Endothelial cell of umbilical vein (primary cell): ENCODE results near the gene GBF1. TPM values are rescaled to one million over a fixed set of nuclear protein-coding genes. Genes with fewer than 3 reads are reported as not detected.

ENCODE experiments used
- BruUV-seq: library from RNA; stranded (reverse); fragments of 400-500 nt; replicated peaks from 2 replicates; lab custom pipeline; 2021; lab: Mats Ljungman, UMichigan
- CTCF ChIA-PET: fragments of 300-600, 350-600 bp; sonication (Branson Sonifier 250); formaldehyde crosslinking; loops from one replicate; lab custom pipeline; 2021; ENCODE audit warnings: antibody characterized with exemption, inconsistent platforms; lab: Charles Lee
- POLR2A ChIA-PET: fragments of 300-600, 350-600 bp; sonication (Branson Sonifier 250); formaldehyde crosslinking; loops from one replicate; lab custom pipeline; 2021; ENCODE audit warnings: antibody characterized with exemption, inconsistent platforms; lab: Charles Lee
- DNase-seq: peaks from one replicate; pipeline ENCODE4 v3.0.0-alpha.2; 2011; ENCODE audit warnings: low read depth, low spot score
- FAIRE-seq: peaks from 2 replicates; lab custom pipeline; 2011; peaks lifted over from hg19 to GRCh38; lab: Jason Lieb, UNC
- H2AFZ ChIP-seq: 2 replicates; pipeline ENCODE4 v1.6.0; 2012; ENCODE audit warnings: low read depth, low read length, control low read depth, inconsistent platforms
- H3K27ac ChIP-seq: 2 replicates; pipeline ENCODE4 v1.5.1; 2011; ENCODE audit warnings: low read depth, mild to moderate bottlenecking, control low read depth, low read length, moderate library complexity; ENCODE audit not compliant: insufficient read depth
- H3K27me3 ChIP-seq, 2 experiments: 2 replicates each; pipeline versions ENCODE4 v1.6.0 to v1.6.1; 2011; ENCODE audit warnings: low read length in 2 of 2, mixed read lengths in 1 of 2; ENCODE audit not compliant: control insufficient read depth in 2 of 2, insufficient read depth in 2 of 2
- H3K36me3 ChIP-seq, 2 experiments: 2 replicates in 1 of 2; 3 replicates in 1 of 2; pipeline ENCODE4 v1.5.1; 2011; ENCODE audit warnings: low read length in 2 of 2, mild to moderate bottlenecking in 1 of 2, moderate library complexity in 1 of 2; ENCODE audit not compliant: control insufficient read depth in 2 of 2, insufficient read depth in 2 of 2; ENCODE audit errors: extremely low read depth in 1 of 2
- H3K4me1 ChIP-seq: 3 replicates; pipeline ENCODE4 v1.5.1; 2011; ENCODE audit warnings: mild to moderate bottlenecking, low read length; ENCODE audit not compliant: control insufficient read depth, insufficient read depth; ENCODE audit errors: extremely low read depth
- H3K4me2 ChIP-seq: 2 replicates; pipeline ENCODE4 v1.6.1; 2011; ENCODE audit warnings: low read length, control low read depth, mixed read lengths; ENCODE audit not compliant: insufficient read depth
- H3K4me3 ChIP-seq, 3 experiments: fragments of 200-600 bp in 1 of 3; sonication (generic), shearing (Covaris generic) in 1 of 3; replicated peaks in 1 of 3; 2 replicates each; pipeline ENCODE4 v1.5.1; 2011 to 2016; ENCODE audit warnings: control low read depth in 3 of 3, low read length in 3 of 3, mild to moderate bottlenecking in 2 of 3, inconsistent platforms in 1 of 3, low read depth in 1 of 3, moderate library complexity in 1 of 3; ENCODE audit not compliant: insufficient read depth in 1 of 3
- H3K79me2 ChIP-seq: 2 replicates; pipeline ENCODE4 v1.6.0; 2012; ENCODE audit warnings: low read length, inconsistent platforms; ENCODE audit not compliant: control insufficient read depth, insufficient read depth
- H3K9ac ChIP-seq: replicated peaks from 2 replicates; pipeline ENCODE3; 2011; ENCODE audit warnings: low read length, control low read depth; ENCODE audit not compliant: insufficient read depth; ENCODE audit errors: extremely low read depth
- H3K9me1 ChIP-seq: replicated peaks from 3 replicates; pipeline ENCODE4 v1.6.0; 2011; ENCODE audit warnings: mild to moderate bottlenecking, low read length; ENCODE audit not compliant: control insufficient read depth, insufficient read depth; ENCODE audit errors: extremely low read depth
- H3K9me3 ChIP-seq: replicated peaks from 2 replicates; pipeline ENCODE4 v1.5.1; 2012; ENCODE audit warnings: low read length, inconsistent platforms; ENCODE audit not compliant: control insufficient read depth, insufficient read depth
- H4K20me1 ChIP-seq: replicated peaks from 2 replicates; pipeline ENCODE3; 2011; ENCODE audit warnings: mild to moderate bottlenecking, low read length; ENCODE audit not compliant: control insufficient read depth, insufficient read depth; ENCODE audit errors: extremely low read depth
- CTCF ChIP-seq, 2 donors: IDR thresholded peaks; 1 replicate in 1 of 2; 2 replicates in 1 of 2; pipeline ENCODE4 v1.5.1; 2011; ENCODE audit warnings: low read length in 2 of 2, mild to moderate bottlenecking in 2 of 2, moderate library complexity in 2 of 2, control low read depth in 1 of 2, inconsistent platforms in 1 of 2, low read depth in 1 of 2; ENCODE audit not compliant: insufficient read depth in 1 of 2; ENCODE audit errors: extremely low read depth in 1 of 2
- EZH2 ChIP-seq: IDR thresholded peaks from 2 replicates; pipeline ENCODE4 v1.6.1; 2012; ENCODE audit warnings: borderline replicate concordance, low read depth, mild to moderate bottlenecking, moderate library complexity, low read length, inconsistent platforms; ENCODE audit not compliant: severe bottlenecking
- FOS ChIP-seq: IDR thresholded peaks from 2 replicates; pipeline ENCODE4 v1.6.1; 2011; ENCODE audit warnings: mild to moderate bottlenecking, low read length, moderate library complexity, borderline replicate concordance; ENCODE audit not compliant: insufficient read depth
- GATA2 ChIP-seq: IDR thresholded peaks from 2 replicates; pipeline ENCODE4 v1.7.0; 2011; ENCODE audit warnings: low read depth, mild to moderate bottlenecking, moderate library complexity, mixed read lengths, low read length; ENCODE audit not compliant: insufficient read length, insufficient read depth
- JUN ChIP-seq: IDR thresholded peaks from 2 replicates; pipeline ENCODE4 v1.6.1; 2011; ENCODE audit warnings: borderline replicate concordance, low read depth; ENCODE audit not compliant: insufficient read length, insufficient read depth
- MAX ChIP-seq: IDR thresholded peaks from 2 replicates; pipeline ENCODE4 v1.6.1; 2011; ENCODE audit not compliant: insufficient read depth, insufficient read length
- MYC ChIP-seq: IDR thresholded peaks from one replicate; pipeline ENCODE4 v1.6.1; 2011; ENCODE audit warnings: mild to moderate bottlenecking, low read depth, low read length
- POLR2A ChIP-seq: IDR thresholded peaks from 2 replicates; pipeline ENCODE4 v1.6.1; 2012; ENCODE audit warnings: low read depth, mild to moderate bottlenecking, control low read depth, low read length
- POLR2AphosphoS5 ChIP-seq: IDR thresholded peaks from 2 replicates; pipeline ENCODE4 v1.6.1; 2012; ENCODE audit warnings: low read depth, mild to moderate bottlenecking, control low read depth, low read length, moderate library complexity; ENCODE audit not compliant: insufficient read depth
- dilution Hi-C: fragments of 300-500 bp; cut with MboI; formaldehyde crosslinking; loops from one replicate; pipeline ENCODE4 v1.15.0; 2019; ENCODE audit warnings: low sequenced_read_pairs; ENCODE audit not compliant: extremely low pct_ligation_motif_present
- intact Hi-C: fragments of 100-400 bp; cut with micrococcal nuclease; formaldehyde crosslinking; loops from one replicate; pipeline ENCODE4 v1.10.0; 2022
- polyA plus RNA-seq, 4 experiments: library from polyadenylated mRNA; depleted of rRNA in 3 of 4; stranded (reverse) in 3 of 4; unstranded in 1 of 4; fragments of >200 nt; gene quantifications; 2 replicates each; pipeline versions ENCODE4 v1.2.1 to v1.2.3, GENCODE V29; 2011 to 2012; ENCODE audit warnings: missing spikeins in 1 of 4
- total RNA-seq: library from RNA; stranded (reverse); gene quantifications from 2 replicates; pipeline ENCODE4 v1.2.3, GENCODE V29; 2021

The GBF1 gene
- total and polyA plus RNA-seq, 2 donors (not counting 3 experiments of a cell fraction or from before 2014, with no cell fraction given), result 26.0 to 49.7 TPM

- Histone ChIP-seq H3K4me1 (peaks cover 22% of the 10 kb centered on the region), H3K27me3 (no peaks in the 10 kb centered on the region), H3K27ac (no peak overlapping the region), H4K20me1 (no peaks in the 10 kb centered on the region), H3K9me1 (no peaks in the 10 kb centered on the region), H2AFZ (no peak overlapping the region), H3K79me2 (peaks cover 28% of the 10 kb centered on the region), H3K36me3 (no peaks in the 10 kb centered on the region), H3K9me3 (no peaks in the 10 kb centered on the region), H3K9ac (no peak overlapping the region), H3K4me3 (no peak overlapping the region), H3K4me2 (no peak overlapping the region)
- intact Hi-C loops (no loop called here), dilution Hi-C loops (no loop called here)
- DNase-seq (peak; percentile 18), FAIRE-seq (no peak)
- ChIA-PET CTCF (interaction anchor here (1.0 to 3.3 kb wide), 6 partner anchors 17 to 46 kb away, joined by 3 to 18 read pairs (median 4); no protein-coding TSS in a partner anchor), POLR2A (no interaction called here)
- TF ChIP-seq POLR2A (no peak), MAX (no peak), EZH2 (no peak), POLR2AphosphoS5 (no peak), FOS (no peak), MYC (no peak), GATA2 (no peak), CTCF (IDR thresholded peaks at IDR 0.05; ENCODE audit: extremely low read depth in 1 of 2, insufficient read depth in 1 of 2, low read depth in 1 of 2, low read length in 2 of 2) (no peak), JUN (no peak)
- BruUV-seq, result no TSS peak
Measured at GRCh38 chr10:102306006-102306405, 60.7 kb downstream of the GBF1 start.
